H1 (cell line): Measurements from ENCODE around the gene ERI3. TPM values are rescaled to one million over a fixed set of nuclear protein-coding genes. Genes with fewer than 3 reads are reported as not detected.

Experiments
- CTCF ChIA-PET: fragments of 300-600 bp; sonication (Branson Sonifier 250); formaldehyde crosslinking; loops from one replicate; lab custom pipeline; 2021; ENCODE audit not compliant: partially characterized antibody; lab: Charles Lee
- POLR2A ChIA-PET: fragments of 300-600 bp; sonication (Branson Sonifier 250); formaldehyde crosslinking; loops from one replicate; lab custom pipeline; 2021; ENCODE audit warnings: inconsistent platforms; ENCODE audit not compliant: partially characterized antibody; lab: Charles Lee
- DNase-seq, 2 experiments: peaks; one replicate each; pipeline versions ENCODE4 v3.0.0 to v3.0.0-alpha.2; 2010 to 2022; ENCODE audit warnings: low spot score in 2 of 2, low read depth in 1 of 2, mixed read lengths in 1 of 2
- FAIRE-seq: peaks from 2 replicates; lab custom pipeline; 2011; peaks lifted over from hg19 to GRCh38; lab: Jason Lieb, UNC
- H2AFZ ChIP-seq: 2 replicates; pipeline ENCODE4 v1.8.1; 2012; ENCODE audit warnings: low read length, inconsistent platforms
- H2AK5ac ChIP-seq: 2 replicates; pipeline ENCODE4 v1.6.1; 2013; ENCODE audit warnings: low read depth, low read length
- H2BK120ac ChIP-seq: replicated peaks from 2 replicates; pipeline ENCODE3; 2013; ENCODE audit warnings: low read depth, low read length, inconsistent platforms
- H2BK12ac ChIP-seq: 2 replicates; pipeline ENCODE4 v1.6.1; 2013; ENCODE audit warnings: low read depth, low read length
- H2BK15ac ChIP-seq: 2 replicates; pipeline ENCODE4 v1.6.1; 2013; ENCODE audit warnings: low read length
- H2BK20ac ChIP-seq: 2 replicates; pipeline ENCODE4 v1.6.1; 2013; ENCODE audit warnings: low read length
- H2BK5ac ChIP-seq: 2 replicates; pipeline ENCODE4 v1.6.1; 2013; ENCODE audit warnings: low read depth, low read length
- H3K14ac ChIP-seq: 2 replicates; pipeline ENCODE4 v1.6.1; 2013; ENCODE audit warnings: inconsistent platforms; ENCODE audit not compliant: insufficient read length
- H3K18ac ChIP-seq: 2 replicates; pipeline ENCODE4 v1.6.1; 2013; ENCODE audit warnings: low read length; ENCODE audit errors: extremely low read depth
- H3K23ac ChIP-seq: 2 replicates; pipeline ENCODE4 v1.6.1; 2013; ENCODE audit warnings: inconsistent platforms; ENCODE audit not compliant: insufficient read length
- H3K23me2 ChIP-seq: 2 replicates; pipeline ENCODE4 v1.6.1; 2013; ENCODE audit warnings: low read depth, low read length
- H3K27ac ChIP-seq: 2 replicates; pipeline ENCODE4 v1.6.1; 2011; ENCODE audit warnings: low read depth, low read length, inconsistent platforms
- H3K27me3 ChIP-seq, 4 experiments: replicated peaks in 1 of 4; 1 replicate in 1 of 4; 2 replicates in 3 of 4; pipeline versions ENCODE4 v1.6.1 to v1.8.1; 2011 to 2013; ENCODE audit warnings: low read length in 3 of 4, mild to moderate bottlenecking in 3 of 4, inconsistent platforms in 2 of 4, mixed read lengths in 2 of 4, moderate library complexity in 1 of 4; ENCODE audit not compliant: control insufficient read depth in 3 of 4, insufficient read depth in 3 of 4; ENCODE audit errors: extremely low read depth in 1 of 4
- H3K36me3 ChIP-seq, 4 experiments: 2 replicates each; pipeline versions ENCODE4 v1.6.1 to v1.8.1; 2011 to 2013; ENCODE audit warnings: mild to moderate bottlenecking in 4 of 4, low read length in 3 of 4, moderate library complexity in 2 of 4, control low read depth in 1 of 4, inconsistent platforms in 1 of 4; ENCODE audit not compliant: insufficient read depth in 4 of 4, control insufficient read depth in 2 of 4
- H3K4ac ChIP-seq: replicated peaks from 2 replicates; pipeline ENCODE3; 2013; ENCODE audit warnings: low read length, low read depth, mixed read lengths, inconsistent platforms; ENCODE audit not compliant: insufficient read length
- H3K4me1 ChIP-seq, 4 experiments: replicated peaks in 1 of 4; 1 replicate in 1 of 4; 2 replicates in 3 of 4; pipeline versions ENCODE4 v1.6.1 to v1.8.1; 2011 to 2013; ENCODE audit warnings: low read length in 3 of 4, inconsistent platforms in 2 of 4, mixed read lengths in 1 of 4; ENCODE audit not compliant: insufficient read depth in 4 of 4, control insufficient read depth in 3 of 4
- H3K4me2 ChIP-seq, 2 experiments: 2 replicates each; pipeline versions ENCODE4 v1.6.1 to v1.8.1; 2011 to 2013; ENCODE audit warnings: low read depth in 2 of 2, low read length in 2 of 2, control low read depth in 1 of 2, inconsistent platforms in 1 of 2, mild to moderate bottlenecking in 1 of 2; ENCODE audit not compliant: insufficient read depth in 1 of 2
- H3K4me3 ChIP-seq, 4 experiments: fragments of 200-600, 300-600 bp in 1 of 4; sonication (generic), shearing (Covaris generic), sonication (Bioruptor Twin) in 1 of 4; 2 replicates each; pipeline versions ENCODE4 v1.5.1 to v1.8.1; 2011 to 2016; ENCODE audit warnings: low read length in 4 of 4, low read depth in 3 of 4, control low read depth in 2 of 4, inconsistent platforms in 2 of 4, mild to moderate bottlenecking in 2 of 4, mixed read lengths in 1 of 4, moderate library complexity in 1 of 4; ENCODE audit not compliant: insufficient read depth in 2 of 4; ENCODE audit errors: extremely low read depth in 1 of 4
- H3K56ac ChIP-seq: replicated peaks from 2 replicates; pipeline ENCODE3; 2013; ENCODE audit warnings: low read depth, mild to moderate bottlenecking, mixed read lengths, low read length, inconsistent platforms; ENCODE audit not compliant: insufficient read length
- H3K79me1 ChIP-seq: 2 replicates; pipeline ENCODE4 v1.6.1; 2013; ENCODE audit warnings: low read depth, low read length, control low read depth
- H3K79me2 ChIP-seq, 2 experiments: 2 replicates each; pipeline versions ENCODE4 v1.6.1 to v1.8.1; 2012 to 2013; ENCODE audit warnings: low read length in 2 of 2, mild to moderate bottlenecking in 2 of 2, inconsistent platforms in 1 of 2; ENCODE audit not compliant: insufficient read depth in 2 of 2, control insufficient read depth in 1 of 2
- H3K9ac ChIP-seq, 4 experiments: replicated peaks in 1 of 4; 1 replicate in 1 of 4; 2 replicates in 3 of 4; pipeline versions ENCODE4 v1.6.1 to v1.8.1; 2011 to 2013; ENCODE audit warnings: low read depth in 3 of 4, low read length in 3 of 4, control low read depth in 2 of 4, mild to moderate bottlenecking in 2 of 4, moderate library complexity in 2 of 4, inconsistent platforms in 1 of 4; ENCODE audit errors: extremely low read depth in 1 of 4
- H3K9me3 ChIP-seq, 2 experiments: 2 replicates each; pipeline versions ENCODE4 v1.6.1 to v1.8.1; 2012 to 2013; ENCODE audit warnings: mild to moderate bottlenecking in 2 of 2, moderate library complexity in 2 of 2, control low read depth in 1 of 2, inconsistent platforms in 1 of 2, low read depth in 1 of 2, low read length in 1 of 2, mixed read lengths in 1 of 2; ENCODE audit not compliant: insufficient read depth in 2 of 2
- H4K20me1 ChIP-seq, 2 experiments: replicated peaks in 1 of 2; 2 replicates each; pipeline versions ENCODE3 to v1.8.1; 2011 to 2013; ENCODE audit warnings: inconsistent platforms in 2 of 2, low read length in 2 of 2, mild to moderate bottlenecking in 1 of 2; ENCODE audit not compliant: insufficient read depth in 2 of 2, control insufficient read depth in 1 of 2
- H4K5ac ChIP-seq: 2 replicates; pipeline ENCODE4 v1.6.1; 2013; ENCODE audit warnings: low read length, low read depth, mixed read lengths, inconsistent platforms; ENCODE audit not compliant: insufficient read length
- H4K8ac ChIP-seq: 2 replicates; pipeline ENCODE4 v1.8.0; 2013; ENCODE audit warnings: mild to moderate bottlenecking, moderate library complexity, low read length, inconsistent platforms; ENCODE audit not compliant: insufficient read depth; ENCODE audit errors: extremely low read depth
- H4K91ac ChIP-seq: replicated peaks from 2 replicates; pipeline ENCODE3; 2013; ENCODE audit warnings: low read length, mixed read lengths, inconsistent platforms; ENCODE audit not compliant: insufficient read length
- CREB1 ChIP-seq: IDR thresholded peaks from 2 replicates; pipeline ENCODE4 v1.6.1; 2012; ENCODE audit warnings: inconsistent platforms
- CTCF ChIP-seq, 3 experiments: IDR thresholded peaks; 1 replicate in 2 of 3; 2 replicates in 1 of 3; pipeline versions ENCODE4 v1.5.1 to v1.6.1; 2011; ENCODE audit warnings: low read length in 3 of 3, mild to moderate bottlenecking in 3 of 3, inconsistent platforms in 2 of 3, low read depth in 1 of 3, moderate library complexity in 1 of 3; ENCODE audit not compliant: insufficient read depth in 1 of 3; ENCODE audit errors: control extremely low read depth in 1 of 3
- E2F6 ChIP-seq: IDR thresholded peaks from 2 replicates; pipeline ENCODE4 v1.6.1; 2012; ENCODE audit warnings: inconsistent platforms
- EGR1 ChIP-seq: IDR thresholded peaks from 2 replicates; pipeline ENCODE4 v1.6.1; 2011; ENCODE audit warnings: low read depth, low read length, borderline replicate concordance
- EP300 ChIP-seq, 2 experiments: IDR thresholded peaks; 1 replicate in 1 of 2; 2 replicates in 1 of 2; pipeline ENCODE4 v1.6.1; 2011 to 2012; ENCODE audit warnings: low read depth in 2 of 2, low read length in 2 of 2, mild to moderate bottlenecking in 2 of 2, borderline replicate concordance in 1 of 2, inconsistent platforms in 1 of 2, moderate library complexity in 1 of 2
- HDAC6 ChIP-seq: IDR thresholded peaks from one replicate; pipeline ENCODE4 v1.7.1; 2012; ENCODE audit warnings: low read depth, mild to moderate bottlenecking, inconsistent platforms, low read length, moderate library complexity
- NRF1 ChIP-seq: IDR thresholded peaks from 2 replicates; pipeline ENCODE4 v1.6.1; 2011; ENCODE audit warnings: mild to moderate bottlenecking, low read depth, low read length, improper control_type of control experiment
- SUZ12 ChIP-seq: fragments of 200-600 bp; sonication (generic); IDR thresholded peaks from 2 replicates; pipeline ENCODE4 v1.6.1; 2012; ENCODE audit warnings: mild to moderate bottlenecking, inconsistent platforms, low read length, moderate library complexity, mixed read lengths
- WGBS, 2 experiments: shearing (Covaris generic) in 1 of 2; methylation state at CpG; one replicate each; pipeline versions ENCODE4 v1.1.6 to v1.1.7; 2013 to 2015; ENCODE audit warnings: low lambda C conversion rate in 2 of 2, mixed read lengths in 2 of 2, inconsistent platforms in 1 of 2, low coverage in 1 of 2, missing lambda C conversion rate in 1 of 2; ENCODE audit not compliant: insufficient replicate concordance in 2 of 2, insufficient coverage in 1 of 2, insufficient read length in 1 of 2; ENCODE audit errors: extremely low coverage in 1 of 2, missing lambda C conversion rate in 1 of 2; 5-methylcytosine and 5-hydroxymethylcytosine counted together
- polyA plus RNA-seq, 7 experiments: library from polyadenylated mRNA; depleted of rRNA in 3 of 7; stranded (reverse) in 5 of 7; unstranded in 2 of 7; fragments of >200 nt in 5 of 7; fragments of 200-250 nt in 2 of 7; gene quantifications; 1 replicate in 5 of 7; 2 replicates in 1 of 7; 4 replicates in 1 of 7; pipeline versions ENCODE4 v1.2.1 to v1.2.3, GENCODE V29; 2011 to 2013; ENCODE audit warnings: missing spikeins in 2 of 7, mixed read lengths in 2 of 7
- total RNA-seq: library from RNA; stranded (reverse); fragmentation: NEBNext Ultra II Directional; extraction: Animal tissue kit (Norgen Biotek cat#: 25700); gene quantifications from 2 replicates; pipeline ENCODE4 v1.2.1, GENCODE V29; 2021

The ERI3 gene
- total and polyA plus RNA-seq, 2 of the 8 experiments (the other 6 are each of a cell fraction or from before 2014, with no cell fraction given): 81.1 to 199 TPM

DNA sequence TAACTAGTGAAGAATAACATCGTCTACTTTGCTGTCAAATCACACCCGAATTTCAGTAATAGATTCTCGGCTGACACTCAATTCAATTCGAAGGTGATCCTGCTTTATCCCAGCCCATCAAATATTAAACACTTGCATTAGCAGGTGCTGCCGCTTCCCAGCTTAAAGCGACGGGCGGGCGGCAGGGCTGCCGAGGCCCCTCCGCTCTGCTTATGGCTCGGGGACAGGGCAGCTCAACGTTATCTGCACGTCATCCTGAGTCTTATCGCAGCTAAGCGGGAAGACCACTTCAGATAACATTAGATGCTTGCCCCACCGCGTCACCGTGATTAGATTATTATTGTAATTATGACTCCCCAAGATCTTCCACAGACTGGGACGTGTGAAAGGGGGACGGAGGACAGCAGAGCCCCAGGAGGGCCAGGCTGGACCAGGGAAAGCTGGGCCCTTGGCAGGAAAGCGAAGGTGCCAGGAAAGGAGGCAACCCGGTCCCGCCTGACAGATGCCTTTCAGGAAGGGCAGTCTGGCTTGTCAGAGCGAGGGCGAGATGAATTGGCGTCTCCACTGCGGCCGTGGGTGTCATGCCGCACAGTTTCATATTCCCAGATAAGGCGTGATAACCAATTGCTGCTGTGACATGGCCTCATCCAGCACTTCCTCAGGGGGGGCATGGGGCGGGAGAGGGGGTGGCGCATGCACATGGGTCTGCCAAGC is 104.8 kb downstream of the ERI3 start:
- Histone ChIP-seq H3K27me3 (no peaks in the 10 kb centered on the region), H2AFZ (no peak overlapping the region), H3K4me3 (no peak overlapping the region), H3K9ac (no peak overlapping the region), H3K23ac (no peak overlapping the region), H3K79me2 (no peaks in the 10 kb centered on the region), H3K4me1 (peaks cover 0 to 2% (median 0%) of the 10 kb centered on the region in 4 experiments; a peak in 3 of 7 replicates), H3K56ac (no peak overlapping the region), H2BK120ac (no peak overlapping the region), H3K79me1 (peaks cover 5% of the 10 kb centered on the region), H2AK5ac (no peak overlapping the region), H2BK5ac (no peak overlapping the region), H3K4ac (no peak overlapping the region), H3K14ac (no peak overlapping the region), H3K36me3 (no peaks in the 10 kb centered on the region), H4K8ac (no peak overlapping the region), H4K91ac (no peak overlapping the region), H3K23me2 (no peaks in the 10 kb centered on the region), H2BK12ac (no peak overlapping the region), H3K27ac (no peak overlapping the region), H3K9me3 (no peaks in the 10 kb centered on the region), H2BK20ac (no peak overlapping the region), H4K20me1 (peaks cover 3 to 5% of the 10 kb centered on the region in 2 experiments), H3K4me2 (no peak overlapping the region), H2BK15ac (no peak overlapping the region), H3K18ac (no peak overlapping the region), H4K5ac (no peak overlapping the region)
- DNase-seq: no peak
- WGBS, 2 experiments: 90% methylated on average over 31 of the region's 33 CpGs; no CpG with 5 or more reads in 1 of the 2 experiments
- ChIA-PET POLR2A (interaction anchor here (1.0 to 2.6 kb wide), 2 partner anchors 11 to 381 kb away, joined by 5 to 6 read pairs; no protein-coding TSS in a partner anchor), CTCF (interaction anchor here (0.6 to 4.2 kb wide), 15 partner anchors 7 to 1838 kb away, joined by 3 to 20 read pairs (median 5); no protein-coding TSS in a partner anchor)
- no peak for FAIRE-seq
- no peak for TF ChIP-seq HDAC6
- TF ChIP-seq EP300 (IDR thresholded peaks at IDR 0.05; ENCODE audit: borderline replicate concordance in 1 of 2, low read depth in 2 of 2, low read length in 2 of 2): no peak
- TF ChIP-seq CTCF (IDR thresholded peaks at IDR 0.05; ENCODE audit: control extremely low read depth in 1 of 3, insufficient read depth in 1 of 3, low read depth in 1 of 3, low read length in 3 of 3): no peak
- no peak for TF ChIP-seq SUZ12
- TF ChIP-seq NRF1: no peak
- TF ChIP-seq E2F6: no peak
- no peak for TF ChIP-seq CREB1
- TF ChIP-seq EGR1: no peak
